ENCODE results near the gene FGF3. TPM values are rescaled to one million over a fixed set of nuclear protein-coding genes. Genes with fewer than 3 reads are reported as not detected.

Gene FGF3
- total RNA-seq: not detected

- ATAC-seq (no peak), DNase-seq (ENCODE audit: low spot score) (no peak)
- intact Hi-C loops (cut with DNase I): no loop called here
Measured at GRCh38 chr11:69818603-69819441, at the start of gene FGF3. TSS of gene FGF3 (minus strand) at chr11:69819416. CDS start at chr11:69818933, 483 bp downstream.

DNA sequence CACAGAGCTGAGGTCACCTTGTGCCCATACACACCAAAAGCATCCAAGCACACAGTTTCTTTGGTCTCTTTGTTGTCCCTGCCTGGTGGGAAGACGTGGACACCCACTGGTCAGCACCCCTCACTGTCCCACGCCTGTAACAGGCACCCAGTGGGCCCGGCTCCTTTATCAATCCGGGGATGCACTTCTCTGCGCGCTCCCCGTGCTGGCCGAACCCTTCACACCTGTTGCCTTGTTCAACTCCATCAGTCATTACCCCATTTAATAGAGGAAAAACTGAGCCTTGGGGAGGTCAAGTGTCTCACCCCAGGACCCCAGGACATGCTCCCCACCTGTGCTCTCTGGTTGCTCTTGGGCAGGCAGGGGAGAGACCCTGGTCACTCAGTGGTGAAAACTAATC is 49.7 kb upstream of the FGF3 start:
- ATAC-seq (no peak), DNase-seq (ENCODE audit: low spot score) (peak; percentile 19)
- intact Hi-C loops (cut with DNase I): no loop called here

DNA sequence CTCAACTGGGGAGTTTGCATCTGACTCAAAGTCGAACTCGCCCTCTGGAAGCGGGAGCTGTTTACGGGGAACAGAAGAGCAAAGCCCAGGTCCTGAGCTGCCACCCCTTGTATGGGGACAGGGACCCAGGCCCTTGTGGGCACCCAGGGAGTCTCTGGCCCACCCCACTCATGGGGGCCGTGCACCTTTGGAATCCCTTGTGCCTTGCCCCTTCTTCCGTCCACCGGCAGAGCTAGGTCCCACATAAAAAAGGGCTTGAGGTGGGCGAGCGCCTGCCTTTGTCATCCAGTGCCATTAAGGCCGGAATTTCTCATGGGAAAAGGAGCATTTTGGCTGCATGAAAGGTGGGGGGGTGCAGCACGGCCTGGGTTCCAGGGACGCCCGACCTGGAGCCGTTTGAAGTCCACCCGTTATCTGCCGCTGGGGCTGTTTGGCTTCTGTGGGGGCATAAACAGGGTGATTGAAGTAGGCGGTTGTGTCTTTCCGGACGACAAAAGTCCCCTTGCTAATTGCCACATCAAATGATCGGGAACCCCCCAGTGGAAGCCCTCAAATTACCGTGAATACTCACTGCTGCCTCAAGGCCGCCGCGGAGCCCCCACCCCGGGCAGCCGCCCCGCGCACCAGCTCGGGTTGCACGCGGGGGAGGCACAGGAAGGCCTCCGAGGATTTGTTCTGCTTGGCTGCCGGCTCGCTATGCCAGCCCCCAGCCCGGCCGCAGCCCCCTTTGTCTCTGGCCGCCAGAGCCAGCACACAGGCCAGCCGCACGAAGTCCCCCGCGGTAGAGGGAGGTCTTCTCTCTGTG is 49.0 kb upstream of the FGF3 start:
- ATAC-seq (no peak), DNase-seq (ENCODE audit: low spot score) (peak; percentile 12)
- intact Hi-C loops (cut with DNase I): no loop called here

- peak; percentile 49 for DNase-seq (ENCODE audit: low spot score)
- no peak for ATAC-seq
- intact Hi-C loops (cut with DNase I): no loop called here
Measured at GRCh38 chr11:69867076-69868005, 48.1 kb upstream of the FGF3 start.

GRCh38 chr11:69866648-69867047 is 47.4 kb upstream of the FGF3 start:
- ATAC-seq: no peak
- no peak for DNase-seq (ENCODE audit: low spot score)
- intact Hi-C loops (cut with DNase I): no loop called here

GRCh38 chr11:69865707-69866106 is 46.5 kb upstream of the FGF3 start:
- ATAC-seq (no peak), DNase-seq (ENCODE audit: low spot score) (peak; percentile 45)
- intact Hi-C loops (cut with DNase I): no loop called here

- intact Hi-C loops (cut with DNase I): no loop called here
- no peak for ATAC-seq
- DNase-seq (ENCODE audit: low spot score): peak; percentile 44
Measured at GRCh38 chr11:69864686-69865661, 45.8 kb upstream of the FGF3 start.

DNA sequence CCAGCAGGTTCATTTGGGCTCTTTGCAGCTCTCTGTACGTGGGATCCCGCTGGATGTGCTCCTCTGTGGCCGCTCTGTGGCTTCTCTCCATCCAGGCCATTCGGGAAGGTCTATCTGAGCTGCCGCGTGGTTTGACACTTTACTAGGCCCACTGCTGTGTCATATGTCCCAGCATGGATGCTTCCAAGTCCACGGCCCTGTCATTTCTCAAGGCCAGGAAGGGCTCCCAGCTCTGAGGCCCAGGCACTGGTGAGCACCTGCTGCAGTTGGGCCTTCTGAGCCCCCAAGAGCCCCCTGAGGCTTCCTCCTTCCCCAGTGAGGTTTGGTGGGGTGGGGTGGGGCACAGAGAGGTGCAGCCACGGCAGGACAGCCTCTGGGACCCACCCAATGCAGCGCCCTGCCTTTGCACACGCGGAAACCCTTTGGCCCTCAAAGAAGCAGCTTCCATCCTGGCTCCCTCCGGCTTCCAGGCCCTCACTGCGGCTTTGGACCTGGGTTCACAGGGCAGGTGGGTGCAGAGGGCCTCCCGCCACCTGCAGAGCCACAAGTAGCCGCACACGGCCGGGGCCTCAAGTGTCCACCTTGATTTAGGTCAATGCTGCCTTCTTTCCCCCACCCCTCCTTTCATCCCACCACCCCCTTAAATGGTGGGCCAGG is 44.5 kb upstream of the FGF3 start:
- DNase-seq (ENCODE audit: low spot score) (no peak), ATAC-seq (no peak)
- intact Hi-C loops (cut with DNase I): no loop called here

DNA sequence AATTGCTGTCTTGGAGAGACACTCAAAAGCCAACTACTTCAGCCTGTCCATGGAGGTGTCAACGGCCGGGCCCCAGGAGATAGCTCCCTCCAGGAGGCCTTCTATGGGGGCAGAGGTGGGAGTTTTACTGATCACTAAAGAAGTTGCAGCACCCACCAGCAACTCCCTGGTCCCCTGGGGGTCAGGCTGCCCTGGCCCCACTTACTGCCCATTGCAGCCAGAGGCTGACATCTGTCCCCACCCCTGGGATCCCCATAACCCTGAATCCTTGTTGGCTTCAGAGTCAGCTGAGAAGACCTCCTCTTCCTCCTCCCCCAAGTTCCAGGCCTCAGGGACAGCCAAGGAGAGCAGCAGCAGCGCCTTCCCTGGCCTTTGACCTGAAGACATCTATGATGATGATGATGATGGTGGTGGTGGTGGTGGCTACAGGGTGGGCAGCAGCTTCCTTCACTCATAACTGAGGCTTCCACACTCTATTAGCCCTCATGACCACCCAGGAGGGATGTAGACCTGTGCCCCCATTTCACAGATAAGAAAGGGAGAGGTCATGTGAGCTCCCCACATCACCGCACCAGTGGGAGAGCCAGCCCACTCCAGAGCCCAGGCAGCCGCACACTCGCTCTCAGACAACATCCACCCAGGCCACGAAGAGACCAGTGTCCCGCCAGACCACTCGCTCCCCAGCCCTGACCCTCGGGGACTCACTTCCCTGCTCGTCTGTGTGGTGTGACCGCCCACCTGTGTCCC is 43.8 kb upstream of the FGF3 start:
- ATAC-seq: no peak
- intact Hi-C loops (cut with DNase I): no loop called here
- DNase-seq (ENCODE audit: low spot score): no peak

GRCh38 chr11:69862331-69862771 is 43.1 kb upstream of the FGF3 start:
- intact Hi-C loops (cut with DNase I): no loop called here
- ATAC-seq (no peak), DNase-seq (ENCODE audit: low spot score) (no peak)

GRCh38 chr11:69861901-69862300 is 42.7 kb upstream of the FGF3 start:
- intact Hi-C loops (cut with DNase I): no loop called here
- ATAC-seq: no peak
- no peak for DNase-seq (ENCODE audit: low spot score)

DNA sequence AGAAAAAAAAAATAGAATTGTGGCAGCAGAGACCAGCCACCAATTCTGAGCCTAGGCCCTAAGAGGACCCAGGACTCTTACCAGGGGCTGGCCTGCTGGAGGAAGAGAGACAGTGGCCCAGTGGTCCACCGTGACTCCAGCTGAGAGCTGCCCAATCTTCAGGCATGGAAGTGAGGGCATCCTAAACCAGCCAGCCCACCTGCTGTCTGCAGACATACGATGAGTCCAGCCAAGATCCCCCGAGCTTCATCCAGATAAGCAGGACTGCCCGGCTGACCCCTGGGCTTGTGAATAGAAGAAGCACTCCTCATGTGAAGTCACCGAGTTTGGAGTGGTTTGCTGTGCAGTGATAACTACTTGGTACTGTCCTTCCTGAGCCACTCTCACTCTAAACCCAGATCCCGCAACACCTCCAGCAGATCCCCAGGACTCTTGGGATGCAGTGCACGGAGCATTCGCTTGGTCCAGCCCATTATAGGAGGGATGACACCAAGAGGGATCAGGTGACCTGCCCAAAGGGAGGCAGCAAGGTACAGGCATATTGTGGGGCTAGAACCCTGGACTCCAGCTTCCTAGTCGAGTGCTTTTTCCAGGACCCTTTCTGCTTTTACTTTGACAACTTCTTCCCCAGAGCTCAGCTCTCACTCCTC is 41.7 kb upstream of the FGF3 start:
- ATAC-seq: no peak
- intact Hi-C loops (cut with DNase I): no loop called here
- DNase-seq (ENCODE audit: low spot score): no peak

DNA sequence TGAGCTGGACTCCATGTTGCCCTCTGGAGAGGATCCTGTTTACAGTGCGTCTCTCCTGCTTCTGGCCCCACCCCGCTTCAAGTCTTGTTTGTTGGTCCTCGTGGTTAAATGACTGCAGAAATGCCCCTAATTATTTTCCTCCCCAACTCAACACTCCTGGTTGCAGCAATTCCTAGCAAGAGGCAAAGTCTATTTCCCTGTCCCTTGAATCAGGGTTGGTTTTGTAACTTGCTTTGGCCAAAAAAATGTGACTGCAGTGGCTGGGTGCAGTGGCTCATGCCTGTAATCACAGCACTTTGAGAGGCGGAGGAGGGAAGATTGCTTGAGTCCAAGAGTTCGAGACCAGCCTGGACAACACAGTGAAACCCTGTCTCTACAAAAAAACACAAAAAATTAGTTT is 41.0 kb upstream of the FGF3 start:
- no peak for ATAC-seq

GRCh38 chr11:69859275-69859934 is 40.2 kb upstream of the FGF3 start:
- intact Hi-C loops (cut with DNase I): no loop called here
- DNase-seq (ENCODE audit: low spot score): no peak
- ATAC-seq: no peak

More for the DNA sequence above, 41.0 kb upstream of the FGF3 start:
- DNase-seq (ENCODE audit: low spot score): no peak
- intact Hi-C loops (cut with DNase I): no loop called here

DNA sequence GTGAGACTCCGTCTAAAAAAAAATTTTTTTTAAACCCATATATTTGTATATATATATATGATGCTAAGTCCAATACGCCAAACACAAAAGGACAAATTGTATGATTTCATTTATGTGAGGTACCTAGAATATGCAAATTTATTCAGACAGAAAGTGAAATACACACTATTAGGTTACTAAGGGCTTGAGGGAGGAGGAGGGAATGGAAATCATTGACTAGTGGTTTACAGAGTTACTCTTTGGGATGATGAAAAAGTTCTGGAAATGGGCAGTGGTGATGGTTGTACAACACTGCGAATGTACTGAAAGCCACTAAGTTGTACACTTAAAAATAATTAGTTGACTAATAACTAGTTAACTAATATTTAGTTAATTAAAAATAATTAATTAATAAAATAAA is 36.2 kb upstream of the FGF3 start:
- no peak for ATAC-seq
- intact Hi-C loops (cut with DNase I): no loop called here

GRCh38 chr11:69854713-69855112 is 35.5 kb upstream of the FGF3 start:
- DNase-seq (ENCODE audit: low spot score) (no peak), ATAC-seq (no peak)
- intact Hi-C loops (cut with DNase I): no loop called here

More for the DNA sequence above, 36.2 kb upstream of the FGF3 start:
- no peak for DNase-seq (ENCODE audit: low spot score)
